RKO (cell line): Measurements from ENCODE around the gene PLA2G2A.
"Not testable (repeated sequence)": the region's sequence is repeated elsewhere in the genome, so short reads cannot be mapped to it uniquely, and the experiment has no call there.

Experiments used
- DNase-seq: peaks from one replicate; pipeline ENCODE4 v3.0.0-alpha.2; 2016; ENCODE audit warnings: low spot score

PLA2G2A gene

DNA sequence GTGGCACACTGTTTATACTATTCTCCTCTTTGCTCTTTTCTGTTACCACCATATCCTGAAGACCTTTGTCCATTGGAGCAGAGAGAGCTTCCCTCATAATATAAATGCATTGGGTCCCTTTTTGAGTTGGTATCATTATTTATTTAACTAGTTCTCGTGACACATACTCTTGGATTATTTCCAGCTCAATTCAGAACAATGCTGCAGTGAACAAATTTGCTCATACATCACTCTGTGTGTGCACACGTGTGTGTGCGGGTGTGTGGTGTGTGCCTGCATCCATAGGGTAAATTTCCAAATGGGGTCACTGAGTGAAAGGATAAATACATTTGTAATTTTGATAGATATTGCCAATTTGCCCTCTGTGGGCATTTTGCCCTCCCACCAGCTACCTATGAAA is 5.8 kb downstream of the PLA2G2A start:
- DNase-seq = no peak

- no peak for DNase-seq
These were observed 7.8 kb downstream of the PLA2G2A start for GRCh38 chr1:19971664-19972063.

DNA sequence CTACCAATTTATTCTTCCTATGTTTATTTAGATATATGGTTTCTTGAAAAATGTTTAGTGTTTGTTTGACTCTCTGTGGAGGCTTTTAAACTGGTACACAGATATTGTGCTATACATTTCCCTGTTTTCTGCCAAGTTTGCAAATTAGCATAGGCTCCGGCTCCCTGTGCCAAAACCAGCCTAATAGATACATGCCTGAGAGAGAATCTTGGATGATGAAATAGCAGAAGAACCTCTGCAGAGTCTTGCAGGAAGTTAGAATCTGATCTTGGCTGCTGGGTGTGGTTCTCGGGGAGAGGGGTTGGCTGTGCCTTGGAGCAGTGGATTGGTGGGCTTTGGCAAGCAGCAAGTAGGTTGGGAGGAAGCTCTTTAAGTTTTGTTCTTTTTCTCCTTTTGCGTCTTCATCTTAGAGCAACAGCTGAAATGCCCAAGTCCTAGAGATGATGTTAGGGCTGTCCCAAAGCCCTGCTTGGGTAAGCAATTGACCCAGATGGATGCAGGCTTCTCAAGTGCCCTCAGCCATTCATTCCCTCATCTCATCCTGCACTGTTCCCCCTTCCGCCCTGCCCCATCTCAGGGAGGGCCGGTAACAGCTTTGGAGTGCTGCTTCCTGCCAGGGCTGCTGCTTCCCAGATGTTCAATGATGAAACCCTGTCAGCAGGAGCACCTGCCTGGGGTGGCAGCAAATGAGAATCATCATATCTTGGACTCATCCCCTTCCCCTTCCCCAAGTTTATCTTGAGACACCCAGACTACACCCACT is 9.3 kb downstream of the PLA2G2A start:
- no peak for DNase-seq

DNA sequence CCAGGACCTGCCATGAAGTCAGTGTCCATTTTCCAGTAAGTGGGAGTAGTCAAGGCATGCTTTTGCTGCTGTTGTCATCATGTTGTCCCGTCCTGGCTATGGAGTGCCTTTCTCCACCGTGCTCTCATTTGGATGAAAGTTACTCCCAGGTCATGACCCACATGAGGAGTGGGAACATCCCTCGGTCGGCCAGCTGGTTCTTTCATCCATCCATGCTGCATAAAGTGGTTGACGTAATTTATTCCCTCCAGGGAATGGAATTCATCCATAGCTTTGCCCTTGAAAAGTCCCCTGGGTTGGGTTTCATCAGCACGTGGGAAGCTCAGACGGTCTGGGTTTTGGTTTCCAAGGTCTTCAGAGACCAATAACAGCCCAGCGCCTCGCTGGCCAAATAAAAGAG is 11.6 kb downstream of the PLA2G2A start:
- DNase-seq = no peak

DNA sequence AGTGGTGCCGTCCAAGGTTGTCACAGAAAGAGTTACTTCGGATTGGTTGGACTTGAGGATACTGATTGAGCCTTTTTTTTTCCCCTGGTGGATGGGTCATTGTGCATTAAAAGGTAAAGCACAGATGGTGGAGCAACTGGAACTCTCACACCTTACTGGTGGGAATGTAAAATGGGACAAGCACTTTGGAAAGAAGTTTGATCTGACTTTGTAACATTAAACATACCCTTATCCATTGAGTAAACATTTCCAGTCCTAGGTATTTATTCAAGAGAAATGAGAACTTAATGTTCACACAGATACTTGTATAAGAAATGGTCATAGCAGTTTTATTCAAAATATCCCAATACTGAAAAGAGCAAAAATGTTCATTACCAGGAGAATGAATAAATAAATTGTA is 14.9 kb downstream of the PLA2G2A start:
- no peak for DNase-seq

DNA sequence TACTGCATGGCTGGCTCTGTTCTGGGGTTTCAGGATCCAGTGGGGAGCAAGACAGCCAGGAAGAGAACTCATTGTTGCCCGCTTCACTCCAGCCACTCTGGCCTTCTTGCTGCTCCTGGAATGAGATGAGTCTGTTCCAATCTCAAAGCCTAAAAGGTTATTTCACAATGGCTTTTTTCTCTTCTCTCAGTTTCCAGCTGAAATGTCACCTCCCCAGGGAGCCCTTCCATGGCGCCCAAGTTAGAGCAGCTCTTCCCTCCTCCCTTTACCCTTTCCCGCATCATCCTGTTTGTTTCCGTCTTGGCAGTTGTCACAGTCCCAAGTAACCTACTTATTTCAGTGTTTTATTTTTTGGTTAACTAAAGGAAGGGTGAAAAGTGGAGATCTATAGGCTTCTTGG is 15.8 kb downstream of the PLA2G2A start:
- DNase-seq = no peak

DNA sequence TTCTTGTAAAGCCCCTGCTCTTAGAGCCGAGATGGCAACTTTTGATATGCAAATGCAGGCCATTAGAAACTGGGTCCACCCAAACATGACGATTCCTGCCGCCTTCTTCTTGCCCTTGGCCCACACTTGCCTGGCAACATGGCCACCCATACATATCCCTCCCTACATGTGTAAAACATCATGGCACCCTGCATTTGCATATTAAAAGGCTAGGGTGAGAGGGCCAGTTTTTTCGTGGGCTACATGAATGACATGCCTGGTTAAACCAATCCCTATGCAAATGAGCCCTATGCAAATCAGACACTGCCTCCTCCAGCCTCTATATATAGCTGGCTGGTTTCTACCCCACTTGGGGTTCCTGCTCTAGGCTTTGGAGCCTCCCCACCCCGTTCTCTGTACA is 18.8 kb downstream of the PLA2G2A start:
- DNase-seq = no peak

DNA sequence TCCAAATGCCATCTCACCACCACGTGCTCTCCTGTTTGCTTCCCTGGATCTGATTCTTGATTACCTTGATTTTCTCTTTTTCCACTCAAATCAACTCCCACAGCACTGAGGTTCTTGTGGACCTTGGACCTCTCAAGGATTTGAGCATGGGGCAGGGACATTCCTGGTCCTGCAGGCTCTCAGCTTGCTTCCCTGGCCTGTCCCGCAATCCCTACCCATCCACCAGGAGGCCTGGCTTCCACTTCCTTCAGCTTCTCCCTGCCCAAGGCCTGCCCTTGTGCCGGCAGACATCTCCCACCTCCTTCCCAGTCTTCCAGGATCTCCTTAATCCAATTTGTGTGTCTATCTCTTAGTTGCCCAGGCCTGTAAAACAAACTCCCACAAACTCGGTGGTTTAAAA is 21.6 kb downstream of the PLA2G2A start:
- no peak for DNase-seq

DNA sequence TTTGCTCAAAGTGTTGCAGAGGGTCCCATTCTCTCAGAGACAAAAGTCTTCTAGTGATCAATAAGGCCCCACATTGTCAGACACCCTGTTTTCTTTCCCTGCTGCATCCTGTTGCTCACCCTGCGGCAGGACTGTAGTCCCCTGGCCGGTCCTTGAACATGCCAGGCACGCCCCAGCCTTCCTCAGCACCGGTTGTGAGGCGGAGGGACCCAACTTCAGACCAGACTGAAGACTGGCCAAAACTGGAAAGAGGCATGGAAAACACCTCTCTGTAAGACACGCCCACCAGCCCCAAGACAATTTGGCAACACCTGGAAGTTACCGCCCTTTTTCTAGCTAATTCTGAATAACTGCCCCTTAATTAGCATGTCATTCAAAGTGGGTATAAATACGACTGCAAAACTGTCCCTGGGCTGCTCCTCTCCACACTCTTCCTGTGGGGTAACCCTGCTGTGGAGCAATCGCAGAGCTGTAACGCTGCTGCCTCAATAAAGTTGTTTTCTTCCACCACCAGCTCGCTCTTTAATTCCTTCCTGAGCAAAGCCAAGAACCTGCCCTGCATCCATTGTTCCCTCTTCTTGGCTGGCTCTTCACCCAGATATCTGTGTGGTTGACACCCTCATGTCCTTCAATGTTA is 23.8 kb downstream of the PLA2G2A start:
- DNase-seq = no peak

DNA sequence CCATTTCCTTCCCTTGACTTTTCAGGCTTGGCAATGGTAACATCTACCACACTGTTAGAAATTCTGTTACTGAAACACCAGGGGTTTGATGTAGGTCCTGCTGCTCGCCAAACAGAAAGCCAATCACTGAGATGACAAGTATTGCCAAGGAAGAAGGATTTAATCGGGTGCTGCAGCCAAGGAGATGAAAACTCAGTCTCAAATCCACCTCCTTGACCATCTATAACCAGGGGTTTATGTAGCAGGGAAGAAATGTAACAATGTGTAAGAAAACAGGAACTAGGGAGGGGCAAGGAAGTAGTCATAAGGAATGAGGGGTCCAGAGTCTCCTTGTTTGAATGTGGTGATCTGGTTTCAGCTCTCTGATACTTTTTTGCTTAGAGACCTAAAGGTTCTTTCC is 25.4 kb downstream of the PLA2G2A start:
- no peak for DNase-seq

DNA sequence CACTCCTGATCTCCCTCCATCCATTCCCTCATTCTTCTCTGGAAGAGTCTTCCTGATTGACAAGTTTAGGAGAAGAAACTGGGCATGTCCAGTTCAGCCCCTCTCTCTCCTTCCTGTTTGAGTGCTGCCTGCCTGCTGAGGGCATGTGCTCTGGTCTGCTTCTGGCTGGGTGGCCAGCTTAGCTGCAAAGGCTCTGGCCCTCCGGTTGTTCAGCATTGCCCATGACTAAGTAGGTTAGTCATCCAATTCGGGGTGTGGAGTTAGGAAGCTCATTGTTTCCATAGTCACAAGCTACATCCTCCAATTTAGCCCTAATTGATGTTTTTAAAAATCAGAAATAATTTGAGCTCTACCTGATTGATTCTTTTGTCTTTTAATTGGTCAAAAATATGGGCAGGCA is 30.4 kb downstream of the PLA2G2A start:
- DNase-seq = peak; percentile 77

- no peak for DNase-seq
These were observed 32.4 kb downstream of the PLA2G2A start for GRCh38 chr1:19946971-19947370.

GRCh38 chr1:19946331-19946751 is 33.1 kb downstream of the PLA2G2A start:
- DNase-seq = no peak

GRCh38 chr1:19945914-19946313 is 33.5 kb downstream of the PLA2G2A start:
- DNase-seq = no peak

DNA sequence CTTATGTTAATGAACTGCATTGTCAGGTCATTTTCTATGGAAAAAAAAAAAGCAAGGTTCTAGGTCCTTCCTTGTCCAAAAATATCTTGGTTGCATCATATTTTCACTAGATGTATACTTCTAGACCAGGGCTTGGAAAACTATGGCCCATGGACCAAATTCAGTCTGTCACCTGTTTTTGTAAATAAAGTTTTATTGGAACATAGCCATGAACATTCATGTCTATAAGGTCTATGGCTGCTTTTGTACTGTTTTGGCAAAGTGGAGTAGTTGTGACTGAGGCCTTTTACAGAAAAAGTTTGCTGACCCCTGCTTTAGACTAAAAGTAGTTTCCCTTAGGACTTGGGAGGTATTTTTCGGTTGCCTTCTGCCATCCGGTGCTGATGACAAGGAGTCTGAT is 36.8 kb downstream of the PLA2G2A start:
- DNase-seq = no peak

- DNase-seq = peak; percentile 22
These were observed 37.3 kb downstream of the PLA2G2A start for GRCh38 chr1:19942088-19942487.

GRCh38 chr1:19941206-19941568 is 38.2 kb downstream of the PLA2G2A start:
- no peak for DNase-seq

- no peak for DNase-seq
These were observed 38.8 kb downstream of the PLA2G2A start for GRCh38 chr1:19940486-19941205.

DNA sequence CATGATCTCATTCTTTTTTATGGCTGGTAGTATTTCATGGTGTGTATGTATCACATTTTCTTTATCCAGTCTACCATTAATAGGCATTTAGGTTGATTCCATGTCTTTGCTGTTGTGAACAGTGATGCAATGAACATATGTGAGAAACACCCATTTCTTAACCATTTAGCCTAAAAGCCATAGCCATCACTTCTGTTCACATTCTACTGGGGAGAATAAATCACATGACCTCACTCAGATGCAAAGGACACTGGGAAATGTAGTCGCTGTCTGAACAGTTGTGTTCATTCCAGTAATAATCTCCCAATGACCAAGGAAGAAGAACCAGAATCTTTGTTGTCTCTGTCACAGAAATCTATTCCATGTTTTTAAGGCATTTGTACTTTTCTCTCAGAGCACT is 40.9 kb downstream of the PLA2G2A start:
- no peak for DNase-seq

- DNase-seq = no peak
These were observed 43.2 kb downstream of the PLA2G2A start for GRCh38 chr1:19936061-19936750.

DNA sequence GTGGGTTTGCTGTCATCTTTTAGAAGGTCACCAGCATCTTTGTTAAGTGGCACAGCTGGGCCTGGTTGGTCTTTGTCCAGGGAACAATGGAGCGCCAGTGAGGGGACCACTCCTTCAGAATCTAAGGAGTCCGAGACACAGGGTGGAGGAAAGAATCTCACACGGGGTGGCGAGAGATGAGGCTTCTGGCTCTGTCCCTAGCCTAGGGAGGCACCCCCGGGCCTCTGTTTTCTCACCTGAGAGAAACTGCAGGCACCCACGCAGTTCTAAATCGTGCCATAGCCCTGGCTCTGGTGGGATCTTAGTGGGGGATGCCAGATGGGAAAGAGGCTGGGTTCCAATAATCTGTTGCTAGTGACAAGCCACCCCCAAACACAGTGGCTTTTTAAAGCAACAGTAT is 45.1 kb downstream of the PLA2G2A start:
- DNase-seq = no peak

- no peak for DNase-seq
These were observed 46.6 kb downstream of the PLA2G2A start for GRCh38 chr1:19932866-19933265.

DNA sequence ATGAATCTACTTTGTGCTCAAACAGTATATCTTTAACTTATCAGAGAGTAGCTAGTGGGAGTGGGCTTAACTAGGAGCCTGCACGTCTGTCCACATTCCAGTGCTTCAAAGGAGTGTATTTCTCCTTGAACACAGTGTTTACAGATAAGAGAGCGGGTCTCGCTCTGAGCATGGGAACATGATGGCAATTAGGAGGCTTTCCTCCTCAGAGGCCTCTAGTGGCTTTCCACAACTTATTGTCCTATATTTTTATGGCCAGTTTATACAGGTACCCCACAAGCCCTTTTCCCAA is 52.3 kb downstream of the PLA2G2A start:
- not testable (repeated sequence) for DNase-seq
